Tibial nerve (tissue), 4 donors: Measurements from ENCODE around the gene DHH. TPM values are rescaled to one million over a fixed set of nuclear protein-coding genes. Genes with fewer than 3 reads are reported as not detected.

Source experiments
- DNase-seq, 2 donors: peaks; one replicate each; pipeline ENCODE4 v3.0.0-alpha.2; 2019; ENCODE audit warnings: low spot score in 2 of 2
- H3K27ac ChIP-seq, 4 donors: fragments of 200-600 bp; sonication (generic) in 3 of 4; one replicate each; pipeline ENCODE4 v1.5.1; 2017 to 2019; ENCODE audit warnings: mild to moderate bottlenecking in 1 of 4
- H3K27me3 ChIP-seq, 2 donors: fragments of 200-600 bp; sonication (generic) in 1 of 2; one replicate each; pipeline versions ENCODE4 v1.5.1 to v1.6.0; 2017 to 2019
- H3K36me3 ChIP-seq, 3 donors: fragments of 200-600 bp; sonication (generic); one replicate each; pipeline ENCODE4 v1.5.1; 2018 to 2019
- H3K4me1 ChIP-seq, 4 donors: fragments of 200-600 bp; sonication (generic) in 3 of 4; one replicate each; pipeline ENCODE4 v1.5.1; 2017 to 2019
- H3K4me3 ChIP-seq, 4 donors: fragments of 200-600 bp; sonication (generic) in 3 of 4; one replicate each; pipeline ENCODE4 v1.5.1; 2017 to 2019; ENCODE audit warnings: mild to moderate bottlenecking in 1 of 4, moderate library complexity in 1 of 4
- H3K9me3 ChIP-seq, 4 donors: fragments of 200-600 bp; sonication (generic) in 3 of 4; one replicate each; pipeline ENCODE4 v1.5.1; 2017 to 2019
- CTCF ChIP-seq, 5 experiments: fragments of 200-600 bp in 3 of 5; fragments of 450-650 bp in 2 of 5; sonication (generic) in 3 of 5; IDR thresholded peaks; one replicate each; pipeline ENCODE4 v1.5.1; 2016 to 2019; ENCODE audit warnings: antibody characterized with exemption in 5 of 5, mild to moderate bottlenecking in 3 of 5, moderate library complexity in 2 of 5
- EP300 ChIP-seq, 2 donors: sonication (generic); formaldehyde crosslinking; IDR thresholded peaks; one replicate each; pipeline ENCODE4 v1.6.1; 2017; ENCODE audit warnings: antibody characterized with exemption in 2 of 2, mild to moderate bottlenecking in 1 of 2
- POLR2A ChIP-seq, 2 donors: fragments of 450-650 bp; IDR thresholded peaks; one replicate each; pipeline ENCODE4 v1.6.1; 2017; ENCODE audit warnings: antibody characterized with exemption in 2 of 2, mild to moderate bottlenecking in 2 of 2, moderate library complexity in 2 of 2
- WGBS, 2 donors: methylation state at CpG; one replicate each; pipeline ENCODE4 v1.1.5; 2018; 5-methylcytosine and 5-hydroxymethylcytosine counted together
- total RNA-seq, 4 donors: library from RNA; depleted of rRNA; stranded (reverse); fragments of >200 nt; gene quantifications; one replicate each; pipeline ENCODE4 v1.1.0, GENCODE V29; 2016

The DHH gene
- total RNA-seq, 4 donors from 2014 or later, result 55.5 to 94.7 (median 60.1) TPM

GRCh38 chr12:49105504-49106084 is 11.0 kb upstream of the DHH start:
- Histone ChIP-seq H3K27ac (peak overlapping the region in 2 of 4 donors; percentile 42 to 55), H3K9me3 (no peaks in the 10 kb centered on the region), H3K4me1 (peaks cover 3 to 54% (median 30%) of the 10 kb centered on the region in 4 donors), H3K4me3 (no peak overlapping the region), H3K36me3 (peaks cover 5 to 57% (median 8%) of the 10 kb centered on the region in 3 donors), H3K27me3 (no peaks in the 10 kb centered on the region)
- no peak for DNase-seq
- TF ChIP-seq POLR2A (IDR thresholded peaks at IDR 0.05) (no peak), EP300 (IDR thresholded peaks at IDR 0.05) (no peak), CTCF (IDR thresholded peaks at IDR 0.05) (no peak)
- WGBS, 2 donors, result 56 to 62% methylated on average over 9 of the region's 9 CpGs

DNA sequence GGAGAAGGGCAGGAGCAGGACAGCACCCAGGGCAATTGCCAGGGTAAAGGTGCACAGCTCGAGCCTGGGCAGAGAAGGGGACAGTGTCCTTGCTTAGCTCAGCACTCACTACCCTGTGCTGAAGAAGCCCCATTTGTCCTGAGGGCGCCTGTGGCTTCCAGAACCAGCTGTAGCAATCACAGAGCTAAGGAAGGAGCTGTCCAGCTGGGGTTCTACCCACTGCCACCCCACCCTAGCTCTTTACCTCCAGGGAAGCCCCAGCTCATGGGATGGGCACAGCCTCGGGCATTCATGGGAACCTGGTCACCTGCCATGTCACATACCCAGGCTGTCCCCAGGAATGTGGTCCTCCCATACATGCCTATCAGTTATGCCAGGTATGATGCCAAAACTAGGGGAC is 10.2 kb upstream of the DHH start:
- Histone ChIP-seq H3K27me3 (no peaks in the 10 kb centered on the region), H3K4me1 (peaks cover 3 to 54% (median 30%) of the 10 kb centered on the region in 4 donors), H3K36me3 (peaks cover 5 to 65% (median 8%) of the 10 kb centered on the region in 3 donors), H3K27ac (peak overlapping the region in 2 of 4 donors; percentile 20 to 55), H3K9me3 (no peaks in the 10 kb centered on the region), H3K4me3 (no peak overlapping the region)
- DNase-seq, result no peak
- 73 to 76% methylated on average over 3 of the region's 3 CpGs for WGBS, 2 donors
- TF ChIP-seq CTCF (IDR thresholded peaks at IDR 0.05), result no peak
- TF ChIP-seq POLR2A (IDR thresholded peaks at IDR 0.05), result no peak
- TF ChIP-seq EP300 (IDR thresholded peaks at IDR 0.05), result no peak

GRCh38 chr12:49100380-49100779 is 5.8 kb upstream of the DHH start:
- Histone ChIP-seq H3K27ac (peak overlapping the region in 2 of 4 donors; percentile 1 to 52), H3K4me1 (peaks cover 0 to 26% (median 4%) of the 10 kb centered on the region in 4 donors), H3K27me3 (no peaks in the 10 kb centered on the region), H3K36me3 (peaks cover 5 to 95% (median 8%) of the 10 kb centered on the region in 3 donors), H3K4me3 (no peak overlapping the region), H3K9me3 (no peaks in the 10 kb centered on the region)
- no peak for DNase-seq
- no peak for TF ChIP-seq POLR2A (IDR thresholded peaks at IDR 0.05)
- no peak for TF ChIP-seq EP300 (IDR thresholded peaks at IDR 0.05)
- TF ChIP-seq CTCF (IDR thresholded peaks at IDR 0.05), result no peak
- WGBS, 2 donors, result 86 to 95% methylated on average over 6 of the region's 6 CpGs

- WGBS, 2 donors, result 82 to 85% methylated on average over 2 of the region's 2 CpGs
- peak overlapping the region in 1 of 4 donors; percentile 74 for H3K27ac ChIP-seq
- peaks cover 0 to 4% of the 10 kb centered on the region in 2 donors for H3K27me3 ChIP-seq
- peaks cover 5 to 79% (median 8%) of the 10 kb centered on the region in 3 donors for H3K36me3 ChIP-seq
- H3K4me1 ChIP-seq, result peaks cover 0 to 32% (median 11%) of the 10 kb centered on the region in 4 donors
- no peak for DNase-seq
- TF ChIP-seq POLR2A (IDR thresholded peaks at IDR 0.05) (no peak), EP300 (IDR thresholded peaks at IDR 0.05) (no peak), CTCF (IDR thresholded peaks at IDR 0.05) (no peak)
- no peaks in the 10 kb centered on the region for H3K9me3 ChIP-seq
- H3K4me3 ChIP-seq, result no peak overlapping the region
Observed at GRCh38 chr12:49098703-49099102, 4.1 kb upstream of the DHH start.

DNA sequence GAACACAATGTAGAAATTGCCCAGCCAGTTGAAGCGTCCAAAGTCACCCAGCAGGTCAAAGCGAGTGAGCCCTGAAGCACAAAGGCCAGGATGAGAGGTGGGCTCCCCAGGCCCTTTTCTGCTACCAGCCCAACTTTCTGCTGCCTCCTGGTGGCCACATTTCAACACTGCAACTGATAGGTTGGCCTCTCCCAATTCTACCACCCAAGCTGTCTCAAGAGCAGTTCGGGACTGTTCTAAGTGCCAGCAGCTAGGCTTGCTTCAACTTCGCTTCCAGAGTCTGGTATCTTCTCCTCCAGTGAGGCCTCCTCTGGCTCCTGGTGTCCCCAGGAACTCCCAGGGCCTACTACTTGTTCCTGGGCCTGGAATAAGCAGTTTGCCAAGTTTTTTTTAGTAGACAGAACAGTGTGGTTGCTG is 3.4 kb upstream of the DHH start:
- Histone ChIP-seq H3K27me3 (peaks cover 0 to 11% of the 10 kb centered on the region in 2 donors), H3K9me3 (no peaks in the 10 kb centered on the region), H3K27ac (peak overlapping the region in 3 of 4 donors; percentile 11 to 74 (median 56)), H3K4me3 (no peak overlapping the region), H3K4me1 (peaks cover 0 to 37% (median 13%) of the 10 kb centered on the region in 4 donors), H3K36me3 (peaks cover 5 to 72% (median 8%) of the 10 kb centered on the region in 3 donors)
- 33 to 43% methylated on average over 2 of the region's 4 CpGs for WGBS, 2 donors
- TF ChIP-seq CTCF (IDR thresholded peaks at IDR 0.05) (peak; percentile 77 to 88 (median 80)), EP300 (IDR thresholded peaks at IDR 0.05) (peak in 1 of 2 donors; percentile 15), POLR2A (IDR thresholded peaks at IDR 0.05) (no peak)
- DNase-seq, result peak in 1 of 2 donors; percentile 55
